ENCODE results near the gene TMEM263.

Gene TMEM263

GRCh38 chr12:106955377-106956047, at the start of gene TMEM263:
Gene TMEM263, plus strand, starts transcription at chr12:106955907. Its CDS starts 11,210 bp downstream, at chr12:106967117.
- DNase-seq (ENCODE audit: low read depth), result peak; percentile 21
- peak within 1 kb of the TSS; percentile 91 for H3K4me3 ChIP-seq (ENCODE audit: low read depth, low read length)
- no peak for TF ChIP-seq CTCF (IDR thresholded peaks at IDR 0.05; ENCODE audit: control insufficient read depth, extremely low read depth, insufficient read depth)

- no peak for DNase-seq (ENCODE audit: low read depth)
- no peak for TF ChIP-seq CTCF (IDR thresholded peaks at IDR 0.05; ENCODE audit: control insufficient read depth, extremely low read depth, insufficient read depth)
- H3K4me3 ChIP-seq (ENCODE audit: low read depth, low read length), result no peak overlapping the region
These were observed 49.0 kb upstream of the TMEM263 start for GRCh38 chr12:106906715-106907114.

DNA sequence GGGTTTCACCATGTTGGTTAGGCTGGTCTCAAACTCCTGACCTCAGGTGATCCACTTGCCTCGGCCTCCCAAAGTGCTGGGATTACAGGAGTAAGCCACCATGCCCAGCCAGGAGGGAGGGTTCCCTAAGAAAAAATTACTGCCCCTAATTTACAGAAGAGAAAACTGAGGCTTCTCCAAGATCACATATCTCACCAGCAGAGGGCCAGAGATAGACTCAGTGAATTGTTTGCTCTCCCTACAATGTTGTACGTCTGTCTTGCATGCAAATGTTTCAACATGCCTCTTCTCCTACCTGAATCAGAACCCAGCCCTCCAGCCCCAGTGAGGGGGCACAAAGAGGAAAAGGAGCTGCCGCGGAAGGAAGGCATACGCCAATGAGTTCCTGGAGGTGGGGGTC, 48.3 kb upstream of the TMEM263 start:
- DNase-seq (ENCODE audit: low read depth), result no peak
- peak; percentile 26 for TF ChIP-seq CTCF (IDR thresholded peaks at IDR 0.05; ENCODE audit: control insufficient read depth, extremely low read depth, insufficient read depth)
- H3K4me3 ChIP-seq (ENCODE audit: low read depth, low read length), result no peak overlapping the region

GRCh38 chr12:106907846-106908245, 47.9 kb upstream of the TMEM263 start:
- TF ChIP-seq CTCF (IDR thresholded peaks at IDR 0.05; ENCODE audit: control insufficient read depth, extremely low read depth, insufficient read depth), result no peak
- DNase-seq (ENCODE audit: low read depth), result no peak
- H3K4me3 ChIP-seq (ENCODE audit: low read depth, low read length), result no peak overlapping the region

GRCh38 chr12:106908561-106908960, 47.1 kb upstream of the TMEM263 start:
- no peak overlapping the region for H3K4me3 ChIP-seq (ENCODE audit: low read depth, low read length)
- DNase-seq (ENCODE audit: low read depth), result no peak
- TF ChIP-seq CTCF (IDR thresholded peaks at IDR 0.05; ENCODE audit: control insufficient read depth, extremely low read depth, insufficient read depth), result no peak

DNA sequence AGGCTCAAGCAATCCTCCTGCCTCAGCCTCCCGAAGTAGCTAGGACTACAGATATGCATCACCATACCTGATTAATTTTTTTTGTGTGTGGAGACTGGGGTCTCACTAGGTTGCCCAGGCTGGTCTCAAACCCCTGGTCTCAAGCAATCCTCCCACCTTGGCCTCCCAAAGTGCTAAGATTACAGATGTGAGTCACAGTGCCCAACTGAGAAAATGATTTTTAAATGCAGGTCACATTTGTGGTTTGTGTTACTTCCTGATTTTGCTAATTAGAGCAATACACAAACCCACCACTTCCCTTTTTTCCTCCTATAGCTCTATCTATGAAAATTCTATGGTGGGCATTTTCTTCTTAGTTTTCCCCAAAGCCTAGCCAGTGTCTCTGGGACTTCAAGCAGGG, 45.5 kb upstream of the TMEM263 start:
- no peak for TF ChIP-seq CTCF (IDR thresholded peaks at IDR 0.05; ENCODE audit: control insufficient read depth, extremely low read depth, insufficient read depth)
- H3K4me3 ChIP-seq (ENCODE audit: low read depth, low read length), result no peak overlapping the region
- no peak for DNase-seq (ENCODE audit: low read depth)

DNA sequence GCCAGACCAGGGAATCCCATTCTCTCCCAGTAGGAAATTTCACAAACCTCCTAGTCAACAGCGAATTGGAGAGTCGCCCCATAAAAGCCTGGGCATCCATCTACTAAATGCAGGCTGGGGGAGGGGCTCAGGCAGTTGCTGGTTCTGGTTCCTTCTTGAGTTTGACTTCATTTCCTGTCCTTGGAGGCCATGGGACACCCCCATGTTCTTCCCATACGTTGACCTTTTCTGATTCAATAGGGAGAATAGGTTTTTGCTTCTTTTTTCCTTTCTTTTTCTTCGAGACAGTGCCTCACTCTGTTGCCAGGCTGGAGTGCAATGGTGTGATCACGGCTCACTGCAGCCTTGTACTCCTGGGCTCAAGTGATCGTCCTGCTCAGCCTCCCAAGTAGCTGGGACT, 44.1 kb upstream of the TMEM263 start:
- no peak for DNase-seq (ENCODE audit: low read depth)
- H3K4me3 ChIP-seq (ENCODE audit: low read depth, low read length), result no peak overlapping the region
- no peak for TF ChIP-seq CTCF (IDR thresholded peaks at IDR 0.05; ENCODE audit: control insufficient read depth, extremely low read depth, insufficient read depth)

Data from LNCaP clone FGC (cell line).